ENCODE measurements around the gene ITIH6.
"Not testable (repeated sequence)": the region's sequence is repeated elsewhere in the genome, so short reads cannot be mapped to it uniquely, and the experiment has no call there.

Gene ITIH6

GRCh38 chrX:54738567-54738966, 59.5 kb downstream of the ITIH6 start:
- H3K4me1 ChIP-seq (ENCODE audit: control insufficient read depth, insufficient read depth, low read length); H3K4me3 ChIP-seq (ENCODE audit: low read length); H3K27me3 ChIP-seq (ENCODE audit: control insufficient read depth, insufficient read depth, low read length); H3K36me3 ChIP-seq (ENCODE audit: control insufficient read depth, insufficient read depth, low read length); H3K27ac ChIP-seq (ENCODE audit: low read depth, low read length); H3K9ac ChIP-seq (ENCODE audit: low read length): not testable (repeated sequence)

- H3K36me3 ChIP-seq (ENCODE audit: control insufficient read depth, insufficient read depth, low read length); H3K27ac ChIP-seq (ENCODE audit: low read depth, low read length); H3K4me1 ChIP-seq (ENCODE audit: control insufficient read depth, insufficient read depth, low read length); H3K9ac ChIP-seq (ENCODE audit: low read length); H3K27me3 ChIP-seq (ENCODE audit: control insufficient read depth, insufficient read depth, low read length); H3K4me3 ChIP-seq (ENCODE audit: low read length): not testable (repeated sequence)
These were observed 61.6 kb downstream of the ITIH6 start for GRCh38 chrX:54736298-54736942.

- Histone ChIP-seq H3K27me3 (ENCODE audit: control insufficient read depth, insufficient read depth, low read length) (no peaks in the 10 kb centered on the region), H3K36me3 (ENCODE audit: control insufficient read depth, insufficient read depth, low read length) (no peaks in the 10 kb centered on the region), H3K4me1 (ENCODE audit: control insufficient read depth, insufficient read depth, low read length) (no peaks in the 10 kb centered on the region), H3K9ac (ENCODE audit: low read length) (no peak overlapping the region), H3K27ac (ENCODE audit: low read depth, low read length) (no peak overlapping the region), H3K4me3 (ENCODE audit: low read length) (no peak overlapping the region)
These were observed 76.6 kb downstream of the ITIH6 start for GRCh38 chrX:54721424-54721823.

- H3K27me3 ChIP-seq (ENCODE audit: control insufficient read depth, insufficient read depth, low read length) = no peaks in the 10 kb centered on the region
- no peak overlapping the region for H3K4me3 ChIP-seq (ENCODE audit: low read length)
- no peak overlapping the region for H3K27ac ChIP-seq (ENCODE audit: low read depth, low read length)
- no peaks in the 10 kb centered on the region for H3K36me3 ChIP-seq (ENCODE audit: control insufficient read depth, insufficient read depth, low read length)
- no peak overlapping the region for H3K9ac ChIP-seq (ENCODE audit: low read length)
- H3K4me1 ChIP-seq (ENCODE audit: control insufficient read depth, insufficient read depth, low read length) = no peaks in the 10 kb centered on the region
These were observed 82.4 kb downstream of the ITIH6 start for GRCh38 chrX:54715621-54716020.

GRCh38 chrX:54714424-54714823, 83.6 kb downstream of the ITIH6 start:
- no peak overlapping the region for H3K9ac ChIP-seq (ENCODE audit: low read length)
- no peaks in the 10 kb centered on the region for H3K4me1 ChIP-seq (ENCODE audit: control insufficient read depth, insufficient read depth, low read length)
- H3K27ac ChIP-seq (ENCODE audit: low read depth, low read length) = no peak overlapping the region

GRCh38 chrX:54711735-54712134, 86.3 kb downstream of the ITIH6 start:
- Histone ChIP-seq H3K9ac (ENCODE audit: low read length) (no peak overlapping the region), H3K36me3 (ENCODE audit: control insufficient read depth, insufficient read depth, low read length) (no peaks in the 10 kb centered on the region), H3K4me1 (ENCODE audit: control insufficient read depth, insufficient read depth, low read length) (no peaks in the 10 kb centered on the region), H3K27ac (ENCODE audit: low read depth, low read length) (no peak overlapping the region), H3K4me3 (ENCODE audit: low read length) (no peak overlapping the region), H3K27me3 (ENCODE audit: control insufficient read depth, insufficient read depth, low read length) (no peaks in the 10 kb centered on the region)

More at GRCh38 chrX:54714424-54714823, 83.6 kb downstream of the ITIH6 start:
- no peaks in the 10 kb centered on the region for H3K27me3 ChIP-seq (ENCODE audit: control insufficient read depth, insufficient read depth, low read length)
- no peaks in the 10 kb centered on the region for H3K36me3 ChIP-seq (ENCODE audit: control insufficient read depth, insufficient read depth, low read length)
- no peak overlapping the region for H3K4me3 ChIP-seq (ENCODE audit: low read length)

GRCh38 chrX:54710920-54711319, 87.1 kb downstream of the ITIH6 start:
- H3K4me3 ChIP-seq (ENCODE audit: low read length) = no peak overlapping the region

GRCh38 chrX:54708404-54708803, 89.7 kb downstream of the ITIH6 start:
- no peaks in the 10 kb centered on the region for H3K27me3 ChIP-seq (ENCODE audit: control insufficient read depth, insufficient read depth, low read length)
- no peak overlapping the region for H3K9ac ChIP-seq (ENCODE audit: low read length)
- no peaks in the 10 kb centered on the region for H3K36me3 ChIP-seq (ENCODE audit: control insufficient read depth, insufficient read depth, low read length)
- H3K4me1 ChIP-seq (ENCODE audit: control insufficient read depth, insufficient read depth, low read length) = no peaks in the 10 kb centered on the region
- no peak overlapping the region for H3K4me3 ChIP-seq (ENCODE audit: low read length)
- H3K27ac ChIP-seq (ENCODE audit: low read depth, low read length) = no peak overlapping the region

More at GRCh38 chrX:54710920-54711319, 87.1 kb downstream of the ITIH6 start:
- Histone ChIP-seq H3K9ac (ENCODE audit: low read length) (no peak overlapping the region), H3K27me3 (ENCODE audit: control insufficient read depth, insufficient read depth, low read length) (no peaks in the 10 kb centered on the region), H3K27ac (ENCODE audit: low read depth, low read length) (no peak overlapping the region), H3K4me1 (ENCODE audit: control insufficient read depth, insufficient read depth, low read length) (no peaks in the 10 kb centered on the region), H3K36me3 (ENCODE audit: control insufficient read depth, insufficient read depth, low read length) (no peaks in the 10 kb centered on the region)

Measured in rectal smooth muscle tissue (tissue), 1 donor.